ENCODE data around the gene EFCAB8.
"Not testable (repeated sequence)": the region's sequence is repeated elsewhere in the genome, so short reads cannot be mapped to it uniquely, and the experiment has no call there.

GRCh38 chr20:32962646-32963045, 103.9 kb downstream of the EFCAB8 start:
- not testable (repeated sequence) for TF ChIP-seq EZH2 (IDR thresholded peaks at IDR 0.05; ENCODE audit: insufficient read depth, low read length)
- TF ChIP-seq, protein P1, sequence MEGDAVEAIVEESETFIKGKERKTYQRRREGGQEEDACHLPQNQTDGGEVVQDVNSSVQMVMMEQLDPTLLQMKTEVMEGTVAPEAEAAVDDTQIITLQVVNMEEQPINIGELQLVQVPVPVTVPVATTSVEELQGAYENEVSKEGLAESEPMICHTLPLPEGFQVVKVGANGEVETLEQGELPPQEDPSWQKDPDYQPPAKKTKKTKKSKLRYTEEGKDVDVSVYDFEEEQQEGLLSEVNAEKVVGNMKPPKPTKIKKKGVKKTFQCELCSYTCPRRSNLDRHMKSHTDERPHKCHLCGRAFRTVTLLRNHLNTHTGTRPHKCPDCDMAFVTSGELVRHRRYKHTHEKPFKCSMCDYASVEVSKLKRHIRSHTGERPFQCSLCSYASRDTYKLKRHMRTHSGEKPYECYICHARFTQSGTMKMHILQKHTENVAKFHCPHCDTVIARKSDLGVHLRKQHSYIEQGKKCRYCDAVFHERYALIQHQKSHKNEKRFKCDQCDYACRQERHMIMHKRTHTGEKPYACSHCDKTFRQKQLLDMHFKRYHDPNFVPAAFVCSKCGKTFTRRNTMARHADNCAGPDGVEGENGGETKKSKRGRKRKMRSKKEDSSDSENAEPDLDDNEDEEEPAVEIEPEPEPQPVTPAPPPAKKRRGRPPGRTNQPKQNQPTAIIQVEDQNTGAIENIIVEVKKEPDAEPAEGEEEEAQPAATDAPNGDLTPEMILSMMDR (IDR thresholded peaks at IDR 0.05; ENCODE audit: insufficient read depth, low read depth, low read length) = not testable (repeated sequence)

All from astrocyte (in vitro differentiated cells and primary cell).